ENCODE data around the gene DSN1.
A peak's percentile ranks its signal among the peaks of the same experiment; 100 is the strongest.
"Not testable (repeated sequence)": the region's sequence is repeated elsewhere in the genome, so short reads cannot be mapped to it uniquely, and the experiment has no call there.

The DSN1 gene

DNA sequence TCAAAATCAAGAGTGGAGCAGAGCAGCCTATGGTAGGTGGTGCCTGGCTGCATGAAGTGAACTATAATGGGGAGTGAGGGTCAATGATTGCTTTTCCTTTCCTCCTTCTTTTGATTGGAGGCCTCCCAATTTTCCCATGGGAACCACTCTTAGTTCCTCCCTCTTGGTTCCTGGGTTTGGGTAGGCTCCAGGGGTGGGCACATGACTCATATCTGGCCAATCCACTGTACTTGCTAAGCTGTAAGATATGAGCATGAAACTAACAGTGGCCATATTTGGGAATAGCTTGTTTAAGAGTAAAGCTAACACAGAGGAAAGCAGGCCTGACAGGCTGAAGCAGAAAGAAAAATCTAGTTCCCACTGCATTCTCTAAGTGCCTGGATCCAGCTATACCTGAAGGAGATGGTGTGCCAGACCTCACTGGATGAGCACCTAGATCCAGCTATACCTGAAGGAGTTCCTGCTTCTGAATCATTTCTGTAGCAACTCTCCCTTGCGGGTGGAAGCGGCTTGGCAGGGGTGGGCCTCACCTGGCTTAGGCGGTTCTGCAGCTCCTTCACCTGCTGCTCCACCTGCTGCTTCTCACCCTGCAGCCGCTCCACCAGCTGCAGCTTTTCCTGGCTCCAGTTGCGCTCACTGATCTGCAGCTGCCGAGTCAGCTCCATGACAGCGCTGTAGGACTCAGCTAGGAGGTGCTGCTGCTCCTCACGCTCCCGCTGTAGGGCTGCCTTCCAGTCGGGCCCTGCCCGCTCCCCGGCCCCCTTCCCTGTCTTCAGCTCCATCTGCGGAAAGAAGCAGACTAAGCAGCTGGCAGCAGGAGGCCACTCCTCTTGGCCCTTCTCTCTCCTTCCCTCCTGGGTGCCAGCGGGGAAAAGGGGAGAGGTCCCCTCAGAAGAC lies 29.0 kb upstream of the DSN1 start:
- Histone ChIP-seq H3K27me3 (ENCODE audit: insufficient read depth, low read length, poor library complexity) (no peaks in the 10 kb centered on the region), H3K23ac (ENCODE audit: low read length) (no peak overlapping the region), H3K79me1 (ENCODE audit: low read length) (no peaks in the 10 kb centered on the region), H3K27ac (ENCODE audit: low read depth, low read length) (no peak overlapping the region), H2BK120ac (ENCODE audit: low read depth, low read length) (no peak overlapping the region), H3K4ac (ENCODE audit: low read depth, low read length) (no peak overlapping the region), H3K56ac (ENCODE audit: low read length) (no peak overlapping the region), H3K4me2 (ENCODE audit: low read length) (no peak overlapping the region), H3K18ac (ENCODE audit: low read length) (no peak overlapping the region), H2BK5ac (ENCODE audit: low read length) (no peak overlapping the region), H3K4me3 (ENCODE audit: low read length) (no peak overlapping the region), H2AK5ac (ENCODE audit: low read length) (no peak overlapping the region), H3K79me2 (ENCODE audit: control insufficient read depth, insufficient read depth, low read length) (no peaks in the 10 kb centered on the region), H3K4me1 (ENCODE audit: control insufficient read depth, low read depth, low read length) (no peaks in the 10 kb centered on the region), H3K9ac (ENCODE audit: low read length) (no peak overlapping the region), H3K36me3 (ENCODE audit: control insufficient read depth, insufficient read depth, low read length) (peaks cover 15% of the 10 kb centered on the region), H4K5ac (ENCODE audit: low read length) (no peak overlapping the region), H4K8ac (ENCODE audit: low read depth, low read length) (no peak overlapping the region), H2BK15ac (replicated peaks; ENCODE audit: low read depth) (no peak overlapping the region)
- no CpG with 5 or more reads among the region's 14 CpGs for WGBS (ENCODE audit: extremely low coverage, insufficient coverage, low lambda C conversion rate)
- no peak for DNase-seq

DNA sequence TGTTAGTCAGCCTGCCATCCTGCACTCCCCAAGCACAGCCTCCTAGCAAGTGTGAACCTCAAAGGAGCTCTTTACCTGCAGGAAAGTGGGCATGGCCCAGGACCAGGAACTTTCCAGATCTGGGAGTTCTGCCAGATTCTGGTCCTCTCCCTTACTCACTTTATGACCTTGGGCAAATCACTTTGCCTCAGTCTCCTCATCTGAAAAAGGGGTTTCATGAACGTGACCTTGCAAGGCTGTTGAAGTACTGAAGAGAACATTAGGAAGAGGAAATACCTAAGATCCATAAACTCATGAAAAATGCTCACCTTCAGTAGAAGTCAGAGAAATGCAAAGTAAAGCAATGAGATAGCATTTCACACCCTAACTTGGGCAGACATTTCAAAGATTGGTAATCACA lies 26.8 kb upstream of the DSN1 start:
- Histone ChIP-seq H2BK15ac (replicated peaks; ENCODE audit: low read depth) (no peak overlapping the region), H2AK5ac (ENCODE audit: low read length) (no peak overlapping the region), H4K5ac (ENCODE audit: low read length) (no peak overlapping the region), H3K9ac (ENCODE audit: low read length) (no peak overlapping the region), H3K27ac (ENCODE audit: low read depth, low read length) (no peak overlapping the region), H3K4ac (ENCODE audit: low read depth, low read length) (no peak overlapping the region), H3K23ac (ENCODE audit: low read length) (no peak overlapping the region), H3K4me3 (ENCODE audit: low read length) (no peak overlapping the region), H2BK5ac (ENCODE audit: low read length) (no peak overlapping the region), H3K18ac (ENCODE audit: low read length) (no peak overlapping the region), H3K36me3 (ENCODE audit: control insufficient read depth, insufficient read depth, low read length) (peaks cover 16% of the 10 kb centered on the region), H3K56ac (ENCODE audit: low read length) (no peak overlapping the region), H3K79me1 (ENCODE audit: low read length) (no peaks in the 10 kb centered on the region), H3K4me1 (ENCODE audit: control insufficient read depth, low read depth, low read length) (peaks cover 2% of the 10 kb centered on the region), H2BK120ac (ENCODE audit: low read depth, low read length) (no peak overlapping the region), H4K8ac (ENCODE audit: low read depth, low read length) (no peak overlapping the region), H3K4me2 (ENCODE audit: low read length) (no peak overlapping the region), H3K79me2 (ENCODE audit: control insufficient read depth, insufficient read depth, low read length) (no peaks in the 10 kb centered on the region), H3K27me3 (ENCODE audit: insufficient read depth, low read length, poor library complexity) (no peaks in the 10 kb centered on the region)
- DNase-seq, result no peak
- WGBS (ENCODE audit: extremely low coverage, insufficient coverage, low lambda C conversion rate), result no CpG with 5 or more reads among the region's 1 CpG

DNA sequence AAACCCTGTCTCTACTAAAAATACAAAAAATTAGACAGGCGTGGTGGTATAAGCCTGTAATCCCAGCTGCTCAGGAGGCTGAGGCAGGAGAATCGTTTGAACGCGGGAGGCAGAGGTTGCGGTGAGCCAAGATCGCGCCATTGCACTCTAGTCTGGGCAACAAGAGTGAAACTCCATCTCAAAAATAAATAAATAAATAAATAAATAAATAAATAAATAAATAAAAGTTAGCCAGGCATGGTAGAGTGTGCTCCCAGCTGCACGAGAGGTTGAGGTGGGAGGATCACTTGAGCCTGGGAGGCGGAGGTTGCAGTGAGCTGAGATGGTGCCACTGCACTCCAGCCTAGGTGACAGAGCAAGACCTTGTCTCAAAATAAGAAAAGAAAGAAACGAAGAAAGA lies 25.8 kb upstream of the DSN1 start:
- H2AK5ac ChIP-seq (ENCODE audit: low read length); H3K27me3 ChIP-seq (ENCODE audit: insufficient read depth, low read length, poor library complexity): not testable (repeated sequence)
- H3K36me3 ChIP-seq (ENCODE audit: control insufficient read depth, insufficient read depth, low read length), result peaks cover 16% of the 10 kb centered on the region

DNA sequence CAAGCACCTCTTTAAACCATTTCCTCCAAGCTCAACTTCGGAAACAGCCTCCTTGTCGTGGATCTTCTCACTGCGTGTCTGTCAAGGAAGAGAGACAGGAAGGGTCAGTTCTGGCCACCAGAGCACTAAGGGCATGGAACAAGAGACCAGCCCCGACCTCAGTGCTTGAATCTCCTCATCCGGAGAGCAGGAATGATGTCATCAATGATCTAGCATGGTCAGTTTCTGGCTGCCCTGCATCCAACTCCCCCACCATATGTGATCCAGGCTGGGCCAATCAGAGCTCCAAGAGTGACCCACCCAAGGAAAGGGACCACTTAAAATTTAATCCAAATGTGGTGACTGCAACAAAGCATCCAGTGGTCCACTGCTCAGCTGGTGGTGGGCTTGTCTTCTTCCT lies 23.3 kb upstream of the DSN1 start:
- no peak overlapping the region for H3K4me2 ChIP-seq (ENCODE audit: low read length)
- no peak overlapping the region for H4K8ac ChIP-seq (ENCODE audit: low read depth, low read length)
- H3K36me3 ChIP-seq (ENCODE audit: control insufficient read depth, insufficient read depth, low read length), result peaks cover 9% of the 10 kb centered on the region
- no peak overlapping the region for H3K23ac ChIP-seq (ENCODE audit: low read length)
- H2BK5ac ChIP-seq (ENCODE audit: low read length), result no peak overlapping the region
- no peak overlapping the region for H4K5ac ChIP-seq (ENCODE audit: low read length)
- H3K27ac ChIP-seq (ENCODE audit: low read depth, low read length), result no peak overlapping the region
- no peaks in the 10 kb centered on the region for H3K79me1 ChIP-seq (ENCODE audit: low read length)
- H3K27me3 ChIP-seq (ENCODE audit: insufficient read depth, low read length, poor library complexity), result no peaks in the 10 kb centered on the region
- no peak overlapping the region for H3K18ac ChIP-seq (ENCODE audit: low read length)
- H3K56ac ChIP-seq (ENCODE audit: low read length), result no peak overlapping the region
- no peak overlapping the region for H2BK15ac ChIP-seq (replicated peaks; ENCODE audit: low read depth)
- H3K9ac ChIP-seq (ENCODE audit: low read length), result no peak overlapping the region
- H3K79me2 ChIP-seq (ENCODE audit: control insufficient read depth, insufficient read depth, low read length), result no peaks in the 10 kb centered on the region
- no peak overlapping the region for H3K4me3 ChIP-seq (ENCODE audit: low read length)
- DNase-seq, result no peak
- no peak overlapping the region for H2AK5ac ChIP-seq (ENCODE audit: low read length)
- WGBS (ENCODE audit: extremely low coverage, insufficient coverage, low lambda C conversion rate), result no CpG with 5 or more reads among the region's 5 CpGs
- no peak overlapping the region for H2BK120ac ChIP-seq (ENCODE audit: low read depth, low read length)
- peaks cover 2% of the 10 kb centered on the region for H3K4me1 ChIP-seq (ENCODE audit: control insufficient read depth, low read depth, low read length)
- no peak overlapping the region for H3K4ac ChIP-seq (ENCODE audit: low read depth, low read length)

More for the DNA sequence above, 25.8 kb upstream of the DSN1 start:
- not testable (repeated sequence) for H3K4me1 ChIP-seq (ENCODE audit: control insufficient read depth, low read depth, low read length); H3K56ac ChIP-seq (ENCODE audit: low read length); H3K27ac ChIP-seq (ENCODE audit: low read depth, low read length); H3K4ac ChIP-seq (ENCODE audit: low read depth, low read length); H3K23ac ChIP-seq (ENCODE audit: low read length); DNase-seq; H3K4me3 ChIP-seq (ENCODE audit: low read length); H3K4me2 ChIP-seq (ENCODE audit: low read length); H3K18ac ChIP-seq (ENCODE audit: low read length); H2BK15ac ChIP-seq (replicated peaks; ENCODE audit: low read depth); H2BK5ac ChIP-seq (ENCODE audit: low read length); H4K8ac ChIP-seq (ENCODE audit: low read depth, low read length); H4K5ac ChIP-seq (ENCODE audit: low read length); H3K9ac ChIP-seq (ENCODE audit: low read length); H3K79me2 ChIP-seq (ENCODE audit: control insufficient read depth, insufficient read depth, low read length); H3K79me1 ChIP-seq (ENCODE audit: low read length); H2BK120ac ChIP-seq (ENCODE audit: low read depth, low read length)
- no CpG with 5 or more reads among the region's 10 CpGs for WGBS (ENCODE audit: extremely low coverage, insufficient coverage, low lambda C conversion rate)

DNA sequence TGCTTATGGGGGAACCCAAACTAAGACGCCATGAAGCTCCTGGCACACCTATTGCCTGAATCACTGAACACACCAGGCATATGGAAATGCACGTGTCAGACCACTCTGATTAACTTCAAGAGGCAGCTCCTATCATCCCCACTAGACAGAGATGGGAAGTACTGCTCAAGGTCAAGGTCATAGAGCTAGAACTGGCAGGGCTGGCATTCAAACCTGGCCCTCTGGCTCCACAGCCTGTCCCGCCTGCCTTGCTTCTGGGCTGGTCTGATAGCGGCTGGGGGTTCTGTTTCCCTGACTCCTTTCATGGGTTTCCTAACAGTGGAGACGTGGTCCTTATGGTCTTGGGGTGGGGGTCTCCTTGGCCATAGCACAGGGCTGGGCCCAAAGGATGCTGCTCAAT lies 22.6 kb upstream of the DSN1 start:
- no peak overlapping the region for H3K56ac ChIP-seq (ENCODE audit: low read length)
- no peak overlapping the region for H2BK15ac ChIP-seq (replicated peaks; ENCODE audit: low read depth)
- H3K36me3 ChIP-seq (ENCODE audit: control insufficient read depth, insufficient read depth, low read length), result peaks cover 9% of the 10 kb centered on the region
- no peak overlapping the region for H3K4me2 ChIP-seq (ENCODE audit: low read length)
- H2BK120ac ChIP-seq (ENCODE audit: low read depth, low read length), result no peak overlapping the region
- H3K18ac ChIP-seq (ENCODE audit: low read length), result no peak overlapping the region
- H3K23ac ChIP-seq (ENCODE audit: low read length), result no peak overlapping the region
- H4K5ac ChIP-seq (ENCODE audit: low read length), result no peak overlapping the region
- no peak overlapping the region for H4K8ac ChIP-seq (ENCODE audit: low read depth, low read length)
- H3K4me3 ChIP-seq (ENCODE audit: low read length), result no peak overlapping the region
- H3K79me1 ChIP-seq (ENCODE audit: low read length), result no peaks in the 10 kb centered on the region
- no peaks in the 10 kb centered on the region for H3K27me3 ChIP-seq (ENCODE audit: insufficient read depth, low read length, poor library complexity)
- WGBS (ENCODE audit: extremely low coverage, insufficient coverage, low lambda C conversion rate), result no CpG with 5 or more reads among the region's 5 CpGs
- H3K79me2 ChIP-seq (ENCODE audit: control insufficient read depth, insufficient read depth, low read length), result no peaks in the 10 kb centered on the region
- no peak overlapping the region for H2BK5ac ChIP-seq (ENCODE audit: low read length)
- H3K4ac ChIP-seq (ENCODE audit: low read depth, low read length), result no peak overlapping the region
- no peak overlapping the region for H2AK5ac ChIP-seq (ENCODE audit: low read length)
- H3K27ac ChIP-seq (ENCODE audit: low read depth, low read length), result no peak overlapping the region
- H3K4me1 ChIP-seq (ENCODE audit: control insufficient read depth, low read depth, low read length), result peaks cover 2% of the 10 kb centered on the region
- H3K9ac ChIP-seq (ENCODE audit: low read length), result no peak overlapping the region
- no peak for DNase-seq

DNA sequence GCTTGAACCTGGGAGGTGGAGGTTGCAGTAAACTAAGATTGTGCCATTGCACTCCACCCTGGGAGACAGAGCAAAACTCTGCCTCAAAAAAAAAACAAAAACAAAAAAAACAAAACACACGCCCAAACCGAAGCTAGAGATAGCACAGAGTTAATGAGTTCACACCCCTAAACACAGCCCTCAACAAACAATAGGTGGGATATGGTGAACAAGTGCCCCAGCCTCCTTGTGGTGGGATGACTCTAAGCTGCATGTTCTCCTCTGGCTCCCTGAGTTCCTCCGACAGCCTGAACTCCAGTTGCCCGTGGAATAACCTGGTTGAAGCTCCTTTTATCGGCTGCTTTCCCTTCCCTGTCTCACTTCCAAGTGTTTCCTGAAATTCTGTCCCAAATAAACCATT lies 22.1 kb upstream of the DSN1 start:
- no peak overlapping the region for H3K23ac ChIP-seq (ENCODE audit: low read length)
- no peak overlapping the region for H3K4me2 ChIP-seq (ENCODE audit: low read length)
- no peak overlapping the region for H3K4ac ChIP-seq (ENCODE audit: low read depth, low read length)
- H4K8ac ChIP-seq (ENCODE audit: low read depth, low read length), result no peak overlapping the region
- H2BK15ac ChIP-seq (replicated peaks; ENCODE audit: low read depth), result no peak overlapping the region
- no peak overlapping the region for H2AK5ac ChIP-seq (ENCODE audit: low read length)
- no peaks in the 10 kb centered on the region for H3K79me2 ChIP-seq (ENCODE audit: control insufficient read depth, insufficient read depth, low read length)
- H3K27ac ChIP-seq (ENCODE audit: low read depth, low read length), result no peak overlapping the region
- H3K9ac ChIP-seq (ENCODE audit: low read length), result no peak overlapping the region
- no peak overlapping the region for H2BK120ac ChIP-seq (ENCODE audit: low read depth, low read length)
- no peaks in the 10 kb centered on the region for H3K27me3 ChIP-seq (ENCODE audit: insufficient read depth, low read length, poor library complexity)
- H4K5ac ChIP-seq (ENCODE audit: low read length), result no peak overlapping the region
- no peak overlapping the region for H3K4me3 ChIP-seq (ENCODE audit: low read length)
- H3K18ac ChIP-seq (ENCODE audit: low read length), result no peak overlapping the region
- peaks cover 9% of the 10 kb centered on the region for H3K36me3 ChIP-seq (ENCODE audit: control insufficient read depth, insufficient read depth, low read length)
- peak; percentile 51 for DNase-seq
- no CpG with 5 or more reads among the region's 5 CpGs for WGBS (ENCODE audit: extremely low coverage, insufficient coverage, low lambda C conversion rate)
- no peaks in the 10 kb centered on the region for H3K79me1 ChIP-seq (ENCODE audit: low read length)
- no peak overlapping the region for H2BK5ac ChIP-seq (ENCODE audit: low read length)
- no peak overlapping the region for H3K56ac ChIP-seq (ENCODE audit: low read length)
- H3K4me1 ChIP-seq (ENCODE audit: control insufficient read depth, low read depth, low read length), result peaks cover 2% of the 10 kb centered on the region
